ENCODE results near the gene CREB3. TPM values are rescaled to one million over a fixed set of nuclear protein-coding genes. Genes with fewer than 3 reads are reported as not detected.

CREB3 gene
- polyA plus RNA-seq, 1 experiment: 51.1 TPM

DNA sequence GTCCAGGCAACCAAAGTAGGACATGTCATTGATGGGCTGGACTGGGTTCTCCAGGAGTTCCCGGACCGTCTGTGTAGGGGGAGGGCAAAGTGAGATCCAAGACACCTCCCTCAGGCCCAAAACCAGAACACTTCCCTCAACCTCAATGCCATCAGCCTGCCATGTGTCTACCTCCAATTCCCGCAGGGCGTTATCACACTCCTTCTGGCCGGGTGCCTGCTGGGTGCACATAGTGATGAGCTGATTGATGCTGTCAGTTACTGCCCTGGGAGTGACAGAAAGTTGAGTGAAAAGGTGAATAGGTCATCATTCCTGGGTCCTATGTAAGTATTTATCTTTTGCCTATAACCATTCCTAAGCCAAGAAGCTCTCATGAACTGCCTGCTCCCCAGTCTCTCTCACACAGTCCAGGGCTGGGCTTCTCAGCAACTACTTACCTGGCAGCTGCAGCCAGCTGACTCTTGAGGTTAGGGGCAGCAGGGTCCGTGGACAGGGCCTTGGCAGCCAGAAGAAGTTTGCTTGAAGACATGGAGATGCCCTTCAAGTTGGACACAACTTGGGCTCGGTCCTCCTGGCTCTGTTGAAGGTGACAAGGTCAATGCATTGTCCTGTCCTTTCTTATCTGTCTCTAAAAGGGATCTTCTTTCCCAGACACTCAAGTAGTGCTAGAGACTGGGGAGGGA, 21.5 kb upstream of the CREB3 start:
- POLR2A ChIA-PET: interaction anchor here (0.8 to 1.9 kb wide), 4 partner anchors 13 to 21 kb away, joined by 3 to 8 read pairs (median 5); partner anchors contain the start of gene TPM2
- CTCF ChIA-PET: interaction anchor here (0.7 to 7.5 kb wide), 2 partner anchors 12 to 15 kb away, joined by 4 to 48 read pairs; no protein-coding TSS in a partner anchor
- TF ChIP-seq, protein P1, sequence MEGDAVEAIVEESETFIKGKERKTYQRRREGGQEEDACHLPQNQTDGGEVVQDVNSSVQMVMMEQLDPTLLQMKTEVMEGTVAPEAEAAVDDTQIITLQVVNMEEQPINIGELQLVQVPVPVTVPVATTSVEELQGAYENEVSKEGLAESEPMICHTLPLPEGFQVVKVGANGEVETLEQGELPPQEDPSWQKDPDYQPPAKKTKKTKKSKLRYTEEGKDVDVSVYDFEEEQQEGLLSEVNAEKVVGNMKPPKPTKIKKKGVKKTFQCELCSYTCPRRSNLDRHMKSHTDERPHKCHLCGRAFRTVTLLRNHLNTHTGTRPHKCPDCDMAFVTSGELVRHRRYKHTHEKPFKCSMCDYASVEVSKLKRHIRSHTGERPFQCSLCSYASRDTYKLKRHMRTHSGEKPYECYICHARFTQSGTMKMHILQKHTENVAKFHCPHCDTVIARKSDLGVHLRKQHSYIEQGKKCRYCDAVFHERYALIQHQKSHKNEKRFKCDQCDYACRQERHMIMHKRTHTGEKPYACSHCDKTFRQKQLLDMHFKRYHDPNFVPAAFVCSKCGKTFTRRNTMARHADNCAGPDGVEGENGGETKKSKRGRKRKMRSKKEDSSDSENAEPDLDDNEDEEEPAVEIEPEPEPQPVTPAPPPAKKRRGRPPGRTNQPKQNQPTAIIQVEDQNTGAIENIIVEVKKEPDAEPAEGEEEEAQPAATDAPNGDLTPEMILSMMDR (IDR thresholded peaks at IDR 0.05; ENCODE audit: low read depth, low read length): no peak
- H3K27me3 ChIP-seq (ENCODE audit: control insufficient read depth, insufficient read depth, low read length): no peaks in the 10 kb centered on the region
- no peak for DNase-seq (ENCODE audit: low read depth, low spot score)
- no peaks in the 10 kb centered on the region for H3K9me3 ChIP-seq (ENCODE audit: control insufficient read depth, insufficient read depth, low read length)
- H3K4me3 ChIP-seq (ENCODE audit: low read depth, low read length): no peak overlapping the region
- H3K27ac ChIP-seq (ENCODE audit: low read depth, low read length): no peak overlapping the region

DNA sequence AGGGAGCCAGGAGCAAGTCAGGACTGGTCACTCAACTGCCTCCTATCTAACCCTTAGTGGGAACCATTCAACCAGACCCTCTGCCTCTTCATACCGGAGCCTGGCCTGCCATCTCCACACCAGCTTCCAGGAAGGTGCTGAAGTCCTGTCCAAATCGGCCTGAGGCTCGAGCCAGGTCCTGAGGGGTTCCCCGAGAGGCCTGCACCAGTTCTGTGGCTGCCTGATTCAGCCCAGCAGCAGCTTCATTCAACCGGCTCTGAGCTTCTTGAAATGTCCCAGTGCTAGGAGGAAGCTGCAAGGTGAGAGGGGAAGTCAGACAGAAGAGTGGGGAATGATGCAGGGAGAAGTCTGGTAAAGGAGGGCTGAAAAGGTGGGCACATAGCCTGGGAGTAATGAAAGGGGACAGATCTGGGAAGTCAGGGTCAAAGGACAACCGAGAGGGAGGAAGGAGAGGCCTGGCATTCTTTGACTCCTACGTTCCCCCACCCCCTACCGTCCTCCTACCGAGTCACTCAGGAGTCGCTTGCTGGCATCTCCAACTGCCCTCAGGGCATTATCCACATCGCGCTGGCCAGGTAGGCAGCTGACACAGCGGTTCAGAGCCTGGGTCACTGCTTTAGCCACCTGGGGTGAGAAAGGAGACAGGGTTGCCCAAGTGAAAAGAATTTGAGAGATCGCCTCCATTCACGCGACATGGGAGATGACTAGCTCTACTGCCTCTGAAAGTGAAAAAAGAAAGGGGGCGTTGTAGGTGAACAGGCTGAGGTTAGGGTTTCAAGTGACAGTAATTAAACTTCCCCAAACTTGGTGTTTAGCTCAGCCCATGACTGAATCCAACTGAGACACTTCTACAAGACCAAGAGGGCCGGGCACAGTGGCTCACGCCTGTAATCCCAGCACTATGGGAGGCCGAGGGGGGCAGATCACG, 20.7 kb upstream of the CREB3 start:
- TF ChIP-seq, protein P1 (IDR thresholded peaks at IDR 0.05; ENCODE audit: low read depth, low read length): no peak
- Histone ChIP-seq H3K27me3 (ENCODE audit: control insufficient read depth, insufficient read depth, low read length) (no peaks in the 10 kb centered on the region), H3K9me3 (ENCODE audit: control insufficient read depth, insufficient read depth, low read length) (no peaks in the 10 kb centered on the region), H3K4me3 (ENCODE audit: low read depth, low read length) (no peak overlapping the region), H3K27ac (ENCODE audit: low read depth, low read length) (no peak overlapping the region)
- ChIA-PET POLR2A (interaction anchor here (0.8 to 3.2 kb wide), 6 partner anchors 13 to 22 kb away, joined by 3 to 17 read pairs (median 8); partner anchors contain the start of gene TPM2), CTCF (interaction anchor here (1.4 to 7.5 kb wide), 2 partner anchors 15 to 16 kb away, joined by 6 to 48 read pairs; no protein-coding TSS in a partner anchor)
- DNase-seq (ENCODE audit: low read depth, low spot score): no peak

DNA sequence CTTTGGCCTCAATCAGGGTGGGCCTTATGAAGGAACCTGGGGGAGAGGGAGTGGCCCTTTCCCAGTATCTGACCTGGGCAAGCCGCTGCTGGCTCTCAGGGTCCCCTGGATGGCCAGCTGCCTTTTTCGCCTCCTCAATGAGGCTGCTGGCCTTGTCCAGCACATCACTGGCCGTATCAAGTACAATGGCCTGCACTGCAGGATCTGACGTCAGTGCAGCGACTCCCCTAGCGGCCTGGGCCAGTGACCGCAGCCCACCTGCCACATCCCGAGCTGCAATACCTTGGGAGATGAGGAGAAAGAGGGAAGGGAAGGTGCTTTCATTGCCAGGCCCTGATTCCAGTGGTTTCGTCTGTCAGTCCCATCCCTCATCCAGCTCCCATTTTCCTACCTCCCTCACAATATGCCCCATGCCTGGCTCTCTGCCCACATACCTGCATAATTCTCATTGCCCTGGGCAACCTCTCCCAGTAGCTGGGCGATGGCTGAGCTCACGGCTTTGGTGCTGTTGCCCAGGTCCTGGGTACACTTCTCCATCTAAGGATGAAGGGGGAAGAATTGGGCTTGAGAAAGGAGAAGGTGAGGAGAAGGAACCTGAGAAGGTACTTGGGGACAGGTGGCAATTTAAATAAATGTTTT, 19.6 kb upstream of the CREB3 start:
- TF ChIP-seq, protein P1 (IDR thresholded peaks at IDR 0.05; ENCODE audit: low read depth, low read length): no peak
- ChIA-PET CTCF (interaction anchor here (1.4 kb wide), 1 partner anchor 16 kb away, joined by 6 read pairs; no protein-coding TSS in a partner anchor), POLR2A (interaction anchor here (1.1 to 3.2 kb wide), 4 partner anchors 15 to 23 kb away, joined by 3 to 17 read pairs (median 8); partner anchors contain the start of genes CREB3, TLN1 and TPM2)
- no peak for DNase-seq (ENCODE audit: low read depth, low spot score)
- no peak overlapping the region for H3K27ac ChIP-seq (ENCODE audit: low read depth, low read length)
- no peaks in the 10 kb centered on the region for H3K27me3 ChIP-seq (ENCODE audit: control insufficient read depth, insufficient read depth, low read length)
- no peaks in the 10 kb centered on the region for H3K9me3 ChIP-seq (ENCODE audit: control insufficient read depth, insufficient read depth, low read length)
- H3K4me3 ChIP-seq (ENCODE audit: low read depth, low read length): no peak overlapping the region

DNA sequence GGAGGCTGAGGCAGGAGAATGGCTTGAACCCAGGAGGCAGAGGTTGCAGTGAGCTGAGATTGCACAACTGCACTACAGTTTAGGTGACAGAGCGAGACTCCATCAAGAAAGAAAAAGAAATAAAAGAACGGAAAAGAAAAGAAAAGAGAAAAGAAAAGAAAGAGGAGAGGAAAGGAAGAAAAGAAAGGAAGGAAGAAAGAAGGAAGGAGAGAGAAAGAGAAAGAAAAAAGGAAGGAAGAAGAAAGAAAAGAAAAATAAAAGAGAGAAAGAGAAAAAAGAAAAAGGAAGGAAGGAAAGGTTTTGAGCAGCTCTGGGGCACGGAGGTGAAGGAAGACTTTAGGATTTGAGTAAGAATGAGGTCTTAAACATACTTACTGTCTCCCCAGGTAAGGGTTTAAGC, 18.9 kb upstream of the CREB3 start:
- TF ChIP-seq, protein P1 (IDR thresholded peaks at IDR 0.05; ENCODE audit: low read depth, low read length): no peak
- DNase-seq (ENCODE audit: low read depth, low spot score): no peak
- no peak overlapping the region for H3K4me3 ChIP-seq (ENCODE audit: low read depth, low read length)
- ChIA-PET CTCF (interaction anchor here (0.9 kb wide), 1 partner anchor 18 kb away, joined by 3 read pairs; no protein-coding TSS in a partner anchor), POLR2A (interaction anchor here (1.1 to 3.2 kb wide), 3 partner anchors 14 to 18 kb away, joined by 3 to 17 read pairs (median 3); partner anchors contain the start of genes CREB3 and TLN1)
- no peak overlapping the region for H3K27ac ChIP-seq (ENCODE audit: low read depth, low read length)
- H3K9me3 ChIP-seq (ENCODE audit: control insufficient read depth, insufficient read depth, low read length): no peaks in the 10 kb centered on the region
- no peaks in the 10 kb centered on the region for H3K27me3 ChIP-seq (ENCODE audit: control insufficient read depth, insufficient read depth, low read length)
